AG09309 (cell line): ENCODE measurements around the gene MCM3AP.

ENCODE experiments used
- DNase-seq: peaks from one replicate; pipeline ENCODE4 v3.0.0-alpha.2; 2010; ENCODE audit warnings: low read depth
- H3K4me3 ChIP-seq: 2 replicates; pipeline ENCODE4 v1.5.1; 2011; ENCODE audit warnings: mild to moderate bottlenecking, low read depth, low read length, moderate library complexity; ENCODE audit not compliant: control insufficient read depth
- TF ChIP-seq, protein P1 (sequence below): IDR thresholded peaks from 2 replicates; pipeline ENCODE4 v1.5.1; 2011; ENCODE audit warnings: mild to moderate bottlenecking, low read depth, low read length, inconsistent platforms; ENCODE audit not compliant: insufficient read depth, control insufficient read depth; ENCODE audit errors: missing control alignments

MCM3AP gene

DNA sequence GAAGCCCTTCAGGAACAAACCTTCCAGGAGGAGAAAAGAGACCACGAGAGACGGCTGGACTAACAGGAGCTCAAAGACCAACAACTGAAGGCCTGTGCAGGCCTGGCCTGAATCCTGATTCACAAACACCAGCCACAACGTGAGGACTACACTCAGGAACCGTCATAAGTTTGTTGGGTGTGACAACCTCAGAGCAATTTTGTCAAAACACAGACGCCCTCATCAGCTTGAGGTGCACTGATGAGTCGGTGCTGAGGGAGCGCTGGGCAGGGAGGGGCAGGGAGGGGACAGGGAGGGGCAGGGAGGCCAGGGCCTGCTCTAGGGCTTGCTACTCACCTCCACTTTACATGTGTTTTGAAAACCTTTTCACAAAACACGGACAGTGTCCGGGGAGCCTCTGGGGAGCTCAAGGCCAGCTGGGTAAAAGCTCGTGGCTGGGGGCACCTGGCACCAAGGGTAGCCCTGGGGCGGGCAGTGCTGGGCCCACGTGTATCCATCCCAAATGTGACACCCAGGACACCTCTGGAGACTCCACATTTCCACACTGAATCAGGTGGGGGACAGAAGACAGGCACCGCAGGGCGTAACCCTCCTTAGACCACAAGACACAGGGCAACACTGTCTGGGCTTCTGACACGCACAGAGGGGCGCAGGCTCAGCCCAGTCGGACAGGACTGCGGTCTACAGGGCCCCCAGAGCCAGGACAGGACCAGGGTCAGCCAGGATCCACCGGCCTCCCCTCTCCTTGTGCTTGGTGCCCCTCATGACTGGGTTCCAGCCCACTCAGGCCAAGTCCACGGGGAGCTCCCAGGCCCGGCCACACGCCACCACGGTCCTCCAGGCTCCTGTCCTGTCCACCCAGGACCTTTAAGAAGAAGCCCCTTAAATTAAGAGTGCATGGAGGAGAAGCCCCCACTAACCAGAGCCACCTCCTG, 73.4 kb downstream of the MCM3AP start:
- DNase-seq = no peak
- H3K4me3 ChIP-seq = no peak overlapping the region
- TF ChIP-seq, protein P1, sequence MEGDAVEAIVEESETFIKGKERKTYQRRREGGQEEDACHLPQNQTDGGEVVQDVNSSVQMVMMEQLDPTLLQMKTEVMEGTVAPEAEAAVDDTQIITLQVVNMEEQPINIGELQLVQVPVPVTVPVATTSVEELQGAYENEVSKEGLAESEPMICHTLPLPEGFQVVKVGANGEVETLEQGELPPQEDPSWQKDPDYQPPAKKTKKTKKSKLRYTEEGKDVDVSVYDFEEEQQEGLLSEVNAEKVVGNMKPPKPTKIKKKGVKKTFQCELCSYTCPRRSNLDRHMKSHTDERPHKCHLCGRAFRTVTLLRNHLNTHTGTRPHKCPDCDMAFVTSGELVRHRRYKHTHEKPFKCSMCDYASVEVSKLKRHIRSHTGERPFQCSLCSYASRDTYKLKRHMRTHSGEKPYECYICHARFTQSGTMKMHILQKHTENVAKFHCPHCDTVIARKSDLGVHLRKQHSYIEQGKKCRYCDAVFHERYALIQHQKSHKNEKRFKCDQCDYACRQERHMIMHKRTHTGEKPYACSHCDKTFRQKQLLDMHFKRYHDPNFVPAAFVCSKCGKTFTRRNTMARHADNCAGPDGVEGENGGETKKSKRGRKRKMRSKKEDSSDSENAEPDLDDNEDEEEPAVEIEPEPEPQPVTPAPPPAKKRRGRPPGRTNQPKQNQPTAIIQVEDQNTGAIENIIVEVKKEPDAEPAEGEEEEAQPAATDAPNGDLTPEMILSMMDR = no peak

DNA sequence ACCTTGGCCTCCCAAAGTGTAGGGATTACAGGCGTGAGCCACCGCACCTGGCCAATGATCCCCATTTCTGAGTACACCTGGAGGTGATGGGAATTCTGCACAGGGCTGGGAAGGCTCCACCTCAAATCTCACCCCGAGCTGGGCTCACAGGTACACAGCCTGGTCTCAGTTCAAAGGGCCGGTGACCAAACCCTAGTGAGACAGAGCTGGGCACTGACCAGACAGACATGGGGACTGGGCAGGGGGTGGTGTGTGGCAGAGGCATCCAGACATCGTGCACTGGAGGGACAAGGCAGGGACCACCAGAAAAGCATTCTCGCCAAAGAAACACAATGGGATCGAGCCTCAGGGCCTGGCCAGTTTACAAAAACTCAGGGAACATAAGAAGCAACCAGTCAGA, 74.0 kb downstream of the MCM3AP start:
- no peak overlapping the region for H3K4me3 ChIP-seq
- DNase-seq = no peak
- TF ChIP-seq, protein P1 = no peak

DNA sequence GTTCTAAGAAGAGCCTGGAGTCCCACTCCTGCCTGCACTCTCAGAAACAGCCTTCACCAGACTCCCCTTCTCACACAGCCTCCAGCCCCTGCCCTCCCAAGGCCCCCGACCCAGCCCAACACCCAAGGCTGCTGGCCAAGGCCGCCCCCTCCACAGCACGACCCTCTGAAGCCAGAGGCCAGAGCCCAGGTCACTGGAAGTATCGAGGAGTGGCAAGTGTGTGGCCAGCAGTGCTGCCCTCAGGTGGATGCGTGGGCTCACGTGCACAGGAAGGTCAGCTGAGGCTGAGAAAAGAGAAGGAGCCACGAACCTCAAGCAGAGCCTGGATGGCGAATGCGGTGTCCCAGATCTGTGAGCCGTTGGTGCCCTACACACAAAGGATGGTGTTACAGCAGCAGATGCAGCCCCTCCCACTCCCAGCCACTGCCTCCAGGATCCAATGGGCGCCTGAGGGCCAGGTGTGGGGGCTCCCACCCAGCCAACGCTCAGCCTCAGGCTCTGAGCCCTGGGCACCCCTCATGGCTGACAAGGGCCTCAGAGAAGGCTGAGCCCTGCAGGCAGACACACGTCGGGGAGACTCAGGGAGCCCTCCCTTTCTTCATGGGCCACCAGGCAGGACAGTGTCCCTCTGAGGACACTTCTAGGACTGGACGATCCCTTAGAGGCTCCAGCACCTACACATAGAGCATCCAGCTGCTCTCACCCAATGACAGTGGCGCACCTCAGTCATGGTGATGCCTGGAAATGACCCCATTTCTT, 74.9 kb downstream of the MCM3AP start:
- no peak overlapping the region for H3K4me3 ChIP-seq
- TF ChIP-seq, protein P1 = no peak
- no peak for DNase-seq

DNA sequence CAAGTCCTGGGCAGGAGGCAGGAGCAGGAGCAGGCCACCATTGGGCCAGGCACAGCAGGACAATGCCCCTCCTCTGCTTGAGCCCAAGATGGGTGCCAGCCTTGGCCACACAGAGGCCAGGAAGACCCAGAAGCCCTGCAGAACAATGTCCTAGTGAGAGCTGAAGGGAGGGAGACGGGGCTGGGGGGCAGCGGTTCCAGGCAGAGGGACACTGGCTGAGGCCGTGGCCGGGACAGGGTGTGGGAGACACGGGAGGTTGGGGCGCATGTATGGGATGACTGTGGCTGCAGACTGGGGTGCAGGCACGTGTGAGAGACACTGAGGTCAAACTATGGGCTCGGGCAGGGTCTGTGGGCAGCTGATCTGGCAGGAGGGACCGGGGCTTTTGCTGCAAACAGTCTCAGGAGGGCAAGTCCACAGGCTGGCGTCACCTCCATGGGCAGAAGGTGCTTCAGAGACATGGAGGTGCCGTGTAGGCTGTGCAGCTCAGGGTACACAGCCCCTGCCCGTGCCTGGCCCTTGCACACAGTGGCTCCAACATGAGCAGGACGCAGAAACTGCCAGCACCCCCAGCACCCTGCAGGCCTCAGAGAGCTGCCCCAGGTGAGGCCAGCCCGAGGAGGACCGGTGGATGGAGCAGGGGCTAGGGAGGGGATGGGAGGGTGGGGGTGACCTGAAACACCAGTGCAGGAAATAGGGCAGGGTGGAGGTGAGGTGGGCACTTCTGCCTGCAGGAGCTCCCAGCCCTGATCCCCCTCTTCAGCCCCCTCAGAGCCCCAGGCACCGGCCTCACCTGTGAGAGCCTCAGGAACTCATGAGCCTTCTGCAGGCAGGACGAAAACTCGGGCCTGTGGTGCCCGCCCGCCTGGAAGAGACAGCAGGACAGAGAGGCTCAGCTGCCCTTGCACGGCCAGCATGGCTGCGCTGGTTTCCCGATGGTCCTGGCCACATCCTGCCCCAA, 76.4 kb downstream of the MCM3AP start:
- DNase-seq = no peak
- TF ChIP-seq, protein P1 = no peak
- no peak overlapping the region for H3K4me3 ChIP-seq

DNA sequence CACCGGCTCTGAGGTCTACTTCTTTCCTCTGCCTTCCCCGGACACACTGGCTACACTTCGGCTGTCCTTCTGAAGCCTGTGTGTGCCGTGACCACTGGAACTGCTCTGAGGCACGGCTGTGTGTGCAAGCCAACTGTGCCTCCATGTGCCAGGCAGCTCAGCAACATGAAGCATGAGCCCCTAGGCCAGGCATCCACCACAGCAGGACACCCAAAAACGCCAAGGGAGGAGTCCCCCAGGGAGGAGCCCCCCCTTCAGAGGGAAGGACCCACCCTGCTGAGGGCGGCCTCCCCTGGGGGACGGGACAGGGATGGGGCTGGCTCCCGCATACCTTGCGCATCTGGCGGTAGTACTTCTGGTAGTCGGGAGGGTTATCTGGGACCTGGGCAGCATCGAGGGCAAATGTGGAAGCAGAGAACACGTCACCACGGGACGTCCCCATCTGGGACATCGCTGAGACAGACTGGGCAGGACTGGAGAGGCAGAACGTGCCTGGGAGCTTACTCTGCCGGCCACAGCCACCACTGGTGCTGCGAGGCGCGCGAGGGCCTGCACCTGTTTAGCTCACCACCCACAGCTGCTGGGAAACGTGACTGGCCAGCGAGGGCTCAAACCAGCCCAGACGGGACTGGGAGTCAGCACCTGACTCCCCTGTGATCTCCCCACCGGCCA, 77.4 kb downstream of the MCM3AP start:
- TF ChIP-seq, protein P1 = no peak
- no peak overlapping the region for H3K4me3 ChIP-seq
- no peak for DNase-seq
